ENCODE results near the gene DOCK2.

DNA sequence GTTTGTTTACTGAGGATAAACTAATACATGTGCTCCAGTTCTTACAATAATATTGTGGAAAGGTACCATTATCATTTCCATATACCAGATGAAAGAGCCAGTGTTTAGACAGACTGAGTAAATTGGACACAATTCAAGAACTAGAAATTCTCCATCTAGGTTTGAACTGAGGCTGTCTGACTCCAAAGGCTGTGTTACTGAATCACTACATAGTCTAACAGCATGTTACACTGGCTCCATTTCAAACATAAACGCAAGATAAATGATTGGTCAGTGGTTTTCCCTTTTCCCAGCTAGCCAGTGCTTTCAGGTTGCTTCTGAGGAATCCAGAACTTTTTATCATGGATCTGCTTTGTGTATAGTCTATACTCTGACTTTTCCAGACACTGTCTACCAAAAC, 45.4 kb upstream of the DOCK2 start:
- TF ChIP-seq, protein P1, sequence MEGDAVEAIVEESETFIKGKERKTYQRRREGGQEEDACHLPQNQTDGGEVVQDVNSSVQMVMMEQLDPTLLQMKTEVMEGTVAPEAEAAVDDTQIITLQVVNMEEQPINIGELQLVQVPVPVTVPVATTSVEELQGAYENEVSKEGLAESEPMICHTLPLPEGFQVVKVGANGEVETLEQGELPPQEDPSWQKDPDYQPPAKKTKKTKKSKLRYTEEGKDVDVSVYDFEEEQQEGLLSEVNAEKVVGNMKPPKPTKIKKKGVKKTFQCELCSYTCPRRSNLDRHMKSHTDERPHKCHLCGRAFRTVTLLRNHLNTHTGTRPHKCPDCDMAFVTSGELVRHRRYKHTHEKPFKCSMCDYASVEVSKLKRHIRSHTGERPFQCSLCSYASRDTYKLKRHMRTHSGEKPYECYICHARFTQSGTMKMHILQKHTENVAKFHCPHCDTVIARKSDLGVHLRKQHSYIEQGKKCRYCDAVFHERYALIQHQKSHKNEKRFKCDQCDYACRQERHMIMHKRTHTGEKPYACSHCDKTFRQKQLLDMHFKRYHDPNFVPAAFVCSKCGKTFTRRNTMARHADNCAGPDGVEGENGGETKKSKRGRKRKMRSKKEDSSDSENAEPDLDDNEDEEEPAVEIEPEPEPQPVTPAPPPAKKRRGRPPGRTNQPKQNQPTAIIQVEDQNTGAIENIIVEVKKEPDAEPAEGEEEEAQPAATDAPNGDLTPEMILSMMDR (IDR thresholded peaks at IDR 0.05): no peak
- no peak for TF ChIP-seq POLR2A (IDR thresholded peaks at IDR 0.05)

Measured in adrenal gland (tissue), 5 donors.